GM12891 (cell line): ENCODE data around the gene SYT3.

Experiments
- POLR2A ChIP-seq: IDR thresholded peaks from 2 replicates; pipeline ENCODE4 v1.6.1; 2011; ENCODE audit warnings: low read depth, low read length, control low read depth
- POLR2AphosphoS5 ChIP-seq: IDR thresholded peaks from 2 replicates; pipeline ENCODE4 v1.6.1; 2011; ENCODE audit warnings: low read depth, low read length, control low read depth
- POU2F2 ChIP-seq: IDR thresholded peaks from 2 replicates; pipeline ENCODE4 v1.6.1; 2011; ENCODE audit warnings: low read depth, mild to moderate bottlenecking, control low read depth, low read length, moderate library complexity
- SPI1 ChIP-seq: IDR thresholded peaks from 2 replicates; pipeline ENCODE4 v1.6.1; 2011; ENCODE audit warnings: low read depth, low read length, control low read depth
- TAF1 ChIP-seq: IDR thresholded peaks from 2 replicates; pipeline ENCODE4 v1.6.1; 2011; ENCODE audit warnings: low read depth, low read length, control low read depth

- TF ChIP-seq POLR2A (no peak), POLR2AphosphoS5 (no peak), POU2F2 (no peak), TAF1 (no peak), SPI1 (no peak)
Observed at GRCh38 chr19:50590191-50590590, 49.5 kb downstream of the SYT3 start.
